ENCODE data around the gene BMP7. TPM values are rescaled to one million over a fixed set of nuclear protein-coding genes. Genes with fewer than 3 reads are reported as not detected.

Gene BMP7
- total and polyA plus RNA-seq, 12 donors, result 0.72 to 19.2 (median 4.1) TPM

DNA sequence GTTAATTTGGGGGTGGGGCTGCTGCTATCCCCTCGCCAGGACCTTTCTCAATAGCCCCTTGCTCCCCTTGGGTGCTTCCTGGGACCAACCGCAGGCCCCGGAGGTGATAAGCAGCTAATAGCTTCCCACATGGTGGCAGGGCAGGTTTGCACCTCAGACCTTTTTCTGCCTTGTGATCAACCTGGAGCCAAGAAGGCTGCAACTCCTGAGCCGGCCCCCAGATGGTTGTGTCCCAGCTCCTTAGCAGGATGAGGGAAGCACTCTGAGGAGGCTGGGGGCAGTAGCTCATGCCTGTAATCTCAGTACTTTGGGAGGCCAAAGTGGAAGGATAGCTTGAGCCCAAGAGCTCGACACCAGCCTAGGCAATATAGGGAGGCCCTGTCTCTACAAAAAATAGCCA, 85.5 kb downstream of the BMP7 start:
- H3K4me3 ChIP-seq, result no peak overlapping the region
- H3K36me3 ChIP-seq, result no peaks in the 10 kb centered on the region
- no peak overlapping the region for H3K27ac ChIP-seq
- DNase-seq, result no peak
- no peak for ATAC-seq
- 48 to 52% methylated on average over 5 of the region's 5 CpGs for WGBS, 2 donors
- TF ChIP-seq, protein P1, sequence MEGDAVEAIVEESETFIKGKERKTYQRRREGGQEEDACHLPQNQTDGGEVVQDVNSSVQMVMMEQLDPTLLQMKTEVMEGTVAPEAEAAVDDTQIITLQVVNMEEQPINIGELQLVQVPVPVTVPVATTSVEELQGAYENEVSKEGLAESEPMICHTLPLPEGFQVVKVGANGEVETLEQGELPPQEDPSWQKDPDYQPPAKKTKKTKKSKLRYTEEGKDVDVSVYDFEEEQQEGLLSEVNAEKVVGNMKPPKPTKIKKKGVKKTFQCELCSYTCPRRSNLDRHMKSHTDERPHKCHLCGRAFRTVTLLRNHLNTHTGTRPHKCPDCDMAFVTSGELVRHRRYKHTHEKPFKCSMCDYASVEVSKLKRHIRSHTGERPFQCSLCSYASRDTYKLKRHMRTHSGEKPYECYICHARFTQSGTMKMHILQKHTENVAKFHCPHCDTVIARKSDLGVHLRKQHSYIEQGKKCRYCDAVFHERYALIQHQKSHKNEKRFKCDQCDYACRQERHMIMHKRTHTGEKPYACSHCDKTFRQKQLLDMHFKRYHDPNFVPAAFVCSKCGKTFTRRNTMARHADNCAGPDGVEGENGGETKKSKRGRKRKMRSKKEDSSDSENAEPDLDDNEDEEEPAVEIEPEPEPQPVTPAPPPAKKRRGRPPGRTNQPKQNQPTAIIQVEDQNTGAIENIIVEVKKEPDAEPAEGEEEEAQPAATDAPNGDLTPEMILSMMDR (IDR thresholded peaks at IDR 0.05), result no peak
- intact Hi-C loops (cut with DNase I), result no loop called here
- no peaks in the 10 kb centered on the region for H3K9me3 ChIP-seq
- H3K27me3 ChIP-seq, result peaks cover 0 to 31% (median 12%) of the 10 kb centered on the region in 7 donors
- no peaks in the 10 kb centered on the region for H3K4me1 ChIP-seq

DNA sequence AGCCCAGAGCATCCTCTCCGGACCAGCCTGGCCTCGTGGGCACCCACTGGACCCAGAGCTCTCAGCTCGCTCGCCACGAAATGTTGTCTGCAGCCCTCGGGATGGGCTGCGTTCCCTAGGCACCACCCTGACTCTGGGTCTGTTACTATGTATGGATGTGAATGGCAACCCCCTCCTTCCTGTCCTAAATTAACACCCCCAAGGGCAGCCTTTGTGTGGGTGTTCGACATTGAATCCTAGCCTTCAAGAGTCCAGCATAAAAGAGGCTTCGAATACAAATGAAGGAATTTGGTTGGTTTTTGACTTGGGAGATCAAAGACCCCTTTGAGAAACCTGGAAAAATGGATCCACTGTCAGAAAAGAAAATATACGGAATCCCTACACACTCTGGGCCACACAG, 86.1 kb downstream of the BMP7 start:
- no peak for ATAC-seq
- TF ChIP-seq, protein P1 (IDR thresholded peaks at IDR 0.05), result no peak
- Histone ChIP-seq H3K36me3 (no peaks in the 10 kb centered on the region), H3K4me3 (no peak overlapping the region), H3K27me3 (peaks cover 0 to 31% (median 12%) of the 10 kb centered on the region in 7 donors), H3K27ac (no peak overlapping the region), H3K4me1 (no peaks in the 10 kb centered on the region), H3K9me3 (no peaks in the 10 kb centered on the region)
- intact Hi-C loops (cut with DNase I), result no loop called here
- no peak for DNase-seq
- WGBS, 2 donors, result 70 to 79% methylated on average over 10 of the region's 10 CpGs

DNA sequence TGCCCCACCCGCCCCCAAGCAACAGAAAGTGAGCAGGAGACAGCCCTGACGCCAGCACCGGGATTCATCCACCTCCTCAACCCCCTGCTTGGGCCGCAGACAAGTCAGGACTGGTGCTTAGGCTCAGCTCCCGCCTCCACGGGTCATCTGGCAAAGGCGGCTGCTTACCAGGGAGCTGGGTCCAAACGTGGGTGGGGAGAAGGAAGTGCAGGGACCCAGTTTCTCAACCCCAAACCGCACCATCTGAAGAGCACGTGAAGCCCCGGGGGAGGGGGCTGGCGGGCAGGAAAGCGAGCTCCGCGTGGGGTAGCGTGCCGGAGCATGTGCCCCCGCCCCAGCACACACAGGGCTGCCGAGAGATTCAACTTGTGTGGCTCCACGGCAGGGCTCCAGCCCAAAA, 87.2 kb downstream of the BMP7 start:
- 68 to 70% methylated on average over 20 of the region's 20 CpGs for WGBS, 2 donors
- H3K36me3 ChIP-seq, result no peaks in the 10 kb centered on the region
- H3K4me1 ChIP-seq, result no peaks in the 10 kb centered on the region
- peaks cover 0 to 31% (median 12%) of the 10 kb centered on the region in 7 donors for H3K27me3 ChIP-seq
- ATAC-seq (no peak), DNase-seq (no peak)
- H3K27ac ChIP-seq, result no peak overlapping the region
- no peak overlapping the region for H3K4me3 ChIP-seq
- intact Hi-C loops (cut with DNase I), result no loop called here
- no peaks in the 10 kb centered on the region for H3K9me3 ChIP-seq
- TF ChIP-seq, protein P1 (IDR thresholded peaks at IDR 0.05), result no peak

DNA sequence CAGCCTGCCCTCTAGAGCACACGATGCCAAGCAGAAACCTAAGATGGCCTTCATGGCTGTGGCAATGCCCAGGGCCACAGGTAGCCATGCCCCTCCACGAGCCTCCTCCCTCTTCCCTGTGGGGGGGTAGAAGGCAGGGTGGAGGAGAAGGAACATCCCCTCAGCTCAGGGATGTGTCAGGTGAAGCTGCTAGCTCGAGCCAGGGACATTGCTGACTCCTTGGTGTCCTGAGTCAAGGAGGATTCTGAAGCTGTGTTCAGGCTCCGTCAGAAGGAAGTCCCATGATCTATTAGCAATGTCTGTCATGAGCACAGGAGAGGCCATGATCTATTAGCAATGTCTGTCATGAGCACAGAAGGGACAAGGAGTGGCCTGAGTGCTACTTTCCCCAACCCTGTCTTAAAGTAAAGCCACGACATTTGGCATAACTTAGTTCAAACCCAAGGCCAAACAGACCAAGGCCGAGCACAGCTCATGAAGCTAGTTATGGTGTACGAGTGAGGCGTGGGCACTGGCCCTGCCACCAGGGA, 87.8 kb downstream of the BMP7 start:
- no peaks in the 10 kb centered on the region for H3K36me3 ChIP-seq
- ATAC-seq, result no peak
- TF ChIP-seq, protein P1 (IDR thresholded peaks at IDR 0.05), result no peak
- intact Hi-C loops (cut with DNase I), result no loop called here
- no peak for DNase-seq
- no peaks in the 10 kb centered on the region for H3K4me1 ChIP-seq
- no peak overlapping the region for H3K27ac ChIP-seq
- H3K4me3 ChIP-seq, result no peak overlapping the region
- peaks cover 0 to 31% (median 12%) of the 10 kb centered on the region in 7 donors for H3K27me3 ChIP-seq
- no peaks in the 10 kb centered on the region for H3K9me3 ChIP-seq
- WGBS, 2 donors, result 83 to 88% methylated on average over 8 of the region's 8 CpGs
